ENCODE measurements around the gene THOC2. TPM values are rescaled to one million over a fixed set of nuclear protein-coding genes. Genes with fewer than 3 reads are reported as not detected.
"Not testable (repeated sequence)": the region's sequence is repeated elsewhere in the genome, so short reads cannot be mapped to it uniquely, and the experiment has no call there.

Gene THOC2
- total RNA-seq, 1 donor from 2014 or later = 86.7 TPM

DNA sequence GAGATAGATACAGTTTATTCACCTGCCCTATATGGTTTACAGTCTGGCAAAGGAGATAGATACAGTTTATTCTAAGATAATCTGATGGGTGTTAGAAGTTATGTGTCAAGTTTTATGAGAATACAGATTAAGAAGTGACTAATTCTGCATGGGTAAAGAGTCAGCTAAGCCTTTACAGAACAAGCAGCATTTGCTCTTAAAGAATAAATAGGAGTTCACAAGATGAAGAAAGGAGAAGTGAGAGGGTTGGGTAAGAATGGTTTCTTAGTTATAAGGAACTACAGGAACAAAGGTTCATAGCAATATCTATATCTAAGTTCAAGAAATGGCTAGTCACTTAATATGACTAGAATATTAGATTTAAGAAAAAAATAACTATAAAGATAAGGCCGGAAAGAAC, 47.6 kb downstream of the THOC2 start:
- no peak overlapping the region for H3K27ac ChIP-seq
- H3K27me3 ChIP-seq = no peaks in the 10 kb centered on the region
- H3K4me3 ChIP-seq = no peak overlapping the region
- no peak for TF ChIP-seq POLR2A (IDR thresholded peaks at IDR 0.05)
- TF ChIP-seq, protein P1, sequence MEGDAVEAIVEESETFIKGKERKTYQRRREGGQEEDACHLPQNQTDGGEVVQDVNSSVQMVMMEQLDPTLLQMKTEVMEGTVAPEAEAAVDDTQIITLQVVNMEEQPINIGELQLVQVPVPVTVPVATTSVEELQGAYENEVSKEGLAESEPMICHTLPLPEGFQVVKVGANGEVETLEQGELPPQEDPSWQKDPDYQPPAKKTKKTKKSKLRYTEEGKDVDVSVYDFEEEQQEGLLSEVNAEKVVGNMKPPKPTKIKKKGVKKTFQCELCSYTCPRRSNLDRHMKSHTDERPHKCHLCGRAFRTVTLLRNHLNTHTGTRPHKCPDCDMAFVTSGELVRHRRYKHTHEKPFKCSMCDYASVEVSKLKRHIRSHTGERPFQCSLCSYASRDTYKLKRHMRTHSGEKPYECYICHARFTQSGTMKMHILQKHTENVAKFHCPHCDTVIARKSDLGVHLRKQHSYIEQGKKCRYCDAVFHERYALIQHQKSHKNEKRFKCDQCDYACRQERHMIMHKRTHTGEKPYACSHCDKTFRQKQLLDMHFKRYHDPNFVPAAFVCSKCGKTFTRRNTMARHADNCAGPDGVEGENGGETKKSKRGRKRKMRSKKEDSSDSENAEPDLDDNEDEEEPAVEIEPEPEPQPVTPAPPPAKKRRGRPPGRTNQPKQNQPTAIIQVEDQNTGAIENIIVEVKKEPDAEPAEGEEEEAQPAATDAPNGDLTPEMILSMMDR (IDR thresholded peaks at IDR 0.05) = no peak
- no peak for TF ChIP-seq POLR2AphosphoS5 (IDR thresholded peaks at IDR 0.05; ENCODE audit: insufficient read depth in 1 of 2, low read depth in 1 of 2)
- no peaks in the 10 kb centered on the region for H3K9me3 ChIP-seq
- H3K36me3 ChIP-seq = no peaks in the 10 kb centered on the region
- no peak for DNase-seq (ENCODE audit: extremely low spot score in 2 of 2)
- H3K4me1 ChIP-seq = no peaks in the 10 kb centered on the region
- intact Hi-C loops (cut with DNase I) = no loop called here

DNA sequence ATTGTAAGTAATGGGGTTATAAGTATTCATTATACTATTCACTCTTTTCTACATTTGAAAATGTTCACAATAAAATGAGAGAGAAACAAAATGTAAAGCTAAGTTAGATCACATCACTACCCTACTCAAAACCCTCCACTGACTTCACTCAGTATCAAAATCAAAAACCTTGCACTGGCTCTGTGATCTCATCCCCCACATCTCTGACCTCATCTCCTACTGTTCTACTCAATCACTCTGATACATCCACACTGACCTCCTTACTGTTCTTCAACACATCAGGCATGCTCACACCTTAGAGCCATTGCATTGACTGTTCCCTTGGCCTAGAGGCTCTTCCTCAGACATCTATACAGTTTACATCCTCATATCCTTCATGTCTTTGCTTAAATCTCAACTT, 50.7 kb downstream of the THOC2 start:
- no peaks in the 10 kb centered on the region for H3K36me3 ChIP-seq
- intact Hi-C loops (cut with DNase I) = no loop called here

DNA sequence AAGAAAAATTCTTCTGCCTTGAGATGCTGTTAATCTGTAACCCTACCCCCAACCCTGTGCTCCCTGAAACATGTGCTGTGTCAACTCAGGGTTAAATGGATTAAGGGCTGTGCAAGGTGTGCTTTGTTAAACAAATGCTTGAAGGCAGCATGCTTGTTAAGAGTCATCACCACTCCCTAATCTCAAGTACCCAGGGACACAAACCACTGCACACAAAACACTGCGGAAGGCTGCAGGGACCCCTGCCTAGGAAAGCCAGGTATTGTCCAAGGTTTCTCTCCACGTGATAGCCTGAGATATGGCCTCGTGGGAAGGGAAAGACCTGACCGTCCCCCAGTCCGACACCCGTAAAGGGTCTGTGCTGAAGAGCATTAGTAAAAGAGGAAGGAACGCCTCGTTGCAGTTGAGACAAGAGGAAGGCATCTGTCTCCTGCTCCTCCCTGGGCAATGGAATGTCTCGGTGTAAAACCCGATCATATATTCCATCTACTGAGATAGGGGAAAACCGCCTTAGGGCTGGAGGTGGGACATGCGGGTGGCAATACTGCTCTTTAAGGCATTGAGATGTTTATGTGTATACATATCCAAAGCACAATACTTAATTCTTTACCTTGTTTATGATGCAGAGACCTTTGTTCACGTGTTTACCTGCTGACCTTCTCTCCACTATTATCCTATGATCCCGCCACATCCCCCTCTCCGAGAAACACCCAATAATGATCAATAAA, 53.0 kb downstream of the THOC2 start:
- H3K27ac ChIP-seq; H3K36me3 ChIP-seq; intact Hi-C loops (cut with DNase I): not testable (repeated sequence)

More for the DNA sequence above, 50.7 kb downstream of the THOC2 start:
- DNase-seq (ENCODE audit: extremely low spot score in 2 of 2) = no peak
- H3K4me1 ChIP-seq = no peaks in the 10 kb centered on the region
- no peak overlapping the region for H3K4me3 ChIP-seq
- no peaks in the 10 kb centered on the region for H3K9me3 ChIP-seq
- H3K27ac ChIP-seq = no peak overlapping the region
- no peaks in the 10 kb centered on the region for H3K27me3 ChIP-seq
- TF ChIP-seq POLR2A (IDR thresholded peaks at IDR 0.05) = no peak
- TF ChIP-seq POLR2AphosphoS5 (IDR thresholded peaks at IDR 0.05; ENCODE audit: insufficient read depth in 1 of 2, low read depth in 1 of 2) = no peak
- TF ChIP-seq, protein P1 (IDR thresholded peaks at IDR 0.05) = no peak

DNA sequence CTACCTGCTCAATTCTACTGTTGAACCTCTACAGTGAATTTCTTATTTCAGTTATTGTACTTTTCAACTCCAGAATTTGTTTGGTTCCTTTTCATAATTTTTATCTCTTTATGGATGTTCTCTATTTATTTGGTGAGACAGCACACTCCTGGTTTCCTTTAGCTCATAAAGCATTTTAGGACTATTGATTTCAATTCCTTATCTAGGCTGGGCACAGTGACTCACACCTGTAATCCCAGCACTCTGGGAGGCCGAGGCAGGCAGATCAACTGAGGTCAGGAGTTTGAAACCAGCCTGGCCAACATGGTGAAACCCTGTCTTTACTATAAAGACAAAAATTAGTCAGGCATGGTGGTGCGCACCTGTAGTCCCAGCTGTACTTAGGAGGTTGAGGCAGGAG, 57.7 kb downstream of the THOC2 start:
- DNase-seq (ENCODE audit: extremely low spot score in 2 of 2) = no peak
- Histone ChIP-seq H3K9me3 (no peaks in the 10 kb centered on the region), H3K4me1 (no peaks in the 10 kb centered on the region), H3K36me3 (peaks cover 0 to 9% of the 10 kb centered on the region in 2 donors), H3K27ac (no peak overlapping the region), H3K4me3 (no peak overlapping the region), H3K27me3 (no peaks in the 10 kb centered on the region)
- intact Hi-C loops (cut with DNase I) = no loop called here
- TF ChIP-seq, protein P1 (IDR thresholded peaks at IDR 0.05) = no peak
- no peak for TF ChIP-seq POLR2A (IDR thresholded peaks at IDR 0.05)
- no peak for TF ChIP-seq POLR2AphosphoS5 (IDR thresholded peaks at IDR 0.05; ENCODE audit: insufficient read depth in 1 of 2, low read depth in 1 of 2)

More for the DNA sequence above, 53.0 kb downstream of the THOC2 start:
- H3K4me3 ChIP-seq; H3K9me3 ChIP-seq; H3K27me3 ChIP-seq; H3K4me1 ChIP-seq; DNase-seq (ENCODE audit: extremely low spot score in 2 of 2): not testable (repeated sequence)

DNA sequence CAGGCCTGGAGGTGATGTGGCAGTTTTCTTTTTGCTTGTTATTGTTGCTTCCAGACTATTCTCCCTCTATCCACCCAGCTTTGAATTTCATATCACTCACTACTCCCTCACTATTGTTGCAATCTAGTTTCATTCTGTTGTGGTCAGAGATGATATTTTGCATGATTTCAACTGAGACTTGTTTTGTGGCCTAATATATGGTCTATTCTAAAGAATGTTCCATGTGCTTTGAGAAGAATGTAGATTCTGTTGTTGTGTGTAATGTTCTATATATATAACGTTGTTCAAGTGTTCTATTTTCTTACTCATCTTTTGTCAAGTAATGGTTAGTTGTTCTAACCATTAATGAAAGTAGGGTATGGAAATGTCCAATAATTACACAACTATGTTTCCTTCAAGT, 59.0 kb downstream of the THOC2 start:
- no peak for TF ChIP-seq POLR2AphosphoS5 (IDR thresholded peaks at IDR 0.05; ENCODE audit: insufficient read depth in 1 of 2, low read depth in 1 of 2)
- TF ChIP-seq POLR2A (IDR thresholded peaks at IDR 0.05) = no peak
- TF ChIP-seq, protein P1 (IDR thresholded peaks at IDR 0.05) = no peak
- no peaks in the 10 kb centered on the region for H3K4me1 ChIP-seq

More for the DNA sequence above, 59.0 kb downstream of the THOC2 start:
- Histone ChIP-seq H3K27me3 (no peaks in the 10 kb centered on the region), H3K36me3 (peaks cover 0 to 9% of the 10 kb centered on the region in 2 donors), H3K4me3 (no peak overlapping the region), H3K27ac (no peak overlapping the region), H3K9me3 (no peaks in the 10 kb centered on the region)
- no peak for DNase-seq (ENCODE audit: extremely low spot score in 2 of 2)
- intact Hi-C loops (cut with DNase I) = no loop called here

Data from vagina (tissue), 2 donors.